Forelimb muscle (tissue), 1 donor: ENCODE measurements around the gene BRCA1. TPM values are rescaled to one million over a fixed set of nuclear protein-coding genes. Genes with fewer than 3 reads are reported as not detected.
A peak's percentile ranks its signal among the peaks of the same experiment; 100 is the strongest.

Source experiments
- DNase-seq: peaks from one replicate; pipeline ENCODE4 v3.0.0-alpha.2; 2013; ENCODE audit warnings: low read depth
- polyA plus RNA-seq: library from polyadenylated mRNA; unstranded; fragments of 120-200 nt; gene quantifications from one replicate; pipeline ENCODE4 v1.2.1, GENCODE V29; 2013; ENCODE audit not compliant: insufficient read length

Gene BRCA1
- polyA plus RNA-seq, 1 donor, result 8.9 TPM

GRCh38 chr17:43025290-43025657 is 99.9 kb downstream of the BRCA1 start:
- no peak for DNase-seq

GRCh38 chr17:43024407-43025289 is 100.5 kb downstream of the BRCA1 start, which contains the start of gene RND2:
Gene RND2 (plus strand): TSS chr17:43025231. CDS start chr17:43025348, 117 bp downstream.
- peak; percentile 85 for DNase-seq

- no peak for DNase-seq
Observed at GRCh38 chr17:43021741-43022512, 103.2 kb downstream of the BRCA1 start, which contains the start of gene VAT1. Gene VAT1 (minus strand): TSS chr17:43022385. CDS start chr17:43022322, 63 bp downstream.

GRCh38 chr17:43020789-43021740 is 104.1 kb downstream of the BRCA1 start:
- no peak for DNase-seq

GRCh38 chr17:43020030-43020621 is 105.0 kb downstream of the BRCA1 start:
- DNase-seq, result no peak

GRCh38 chr17:43019418-43019817 is 105.7 kb downstream of the BRCA1 start:
- DNase-seq, result no peak

- no peak for DNase-seq
Observed at GRCh38 chr17:43018932-43019331, 106.2 kb downstream of the BRCA1 start.

- no peak for DNase-seq
Observed at GRCh38 chr17:43018008-43018853, 106.9 kb downstream of the BRCA1 start.

GRCh38 chr17:43016216-43016615 is 108.9 kb downstream of the BRCA1 start:
- no peak for DNase-seq

GRCh38 chr17:43015579-43015978 is 109.6 kb downstream of the BRCA1 start:
- DNase-seq, result no peak

GRCh38 chr17:43014649-43015542 is 110.3 kb downstream of the BRCA1 start:
- DNase-seq, result no peak

GRCh38 chr17:43014020-43014648 is 111.0 kb downstream of the BRCA1 start:
- DNase-seq, result no peak

GRCh38 chr17:43013296-43013695 is 111.9 kb downstream of the BRCA1 start:
- no peak for DNase-seq

- no peak for DNase-seq
Observed at GRCh38 chr17:43011728-43012472, 113.3 kb downstream of the BRCA1 start.

- DNase-seq, result no peak
Observed at GRCh38 chr17:43010667-43011308, 114.4 kb downstream of the BRCA1 start.

- DNase-seq, result no peak
Observed at GRCh38 chr17:43006639-43007551, 118.3 kb downstream of the BRCA1 start, which contains the start of gene IFI35. Gene IFI35 (plus strand): TSS chr17:43006784. CDS start chr17:43006948, 164 bp downstream.
